K562 (cell line): ENCODE data around the gene CDK11A. TPM values are rescaled to one million over a fixed set of nuclear protein-coding genes. Genes with fewer than 3 reads are reported as not detected.

Experiments
- CBX1 ChIP-seq: sonication (generic); IDR thresholded peaks from 2 replicates; pipeline ENCODE4 v1.6.1; 2016; ENCODE audit warnings: antibody characterized with exemption, low read depth, mild to moderate bottlenecking
- DNMT1 ChIP-seq: fragments of 450-650 bp; IDR thresholded peaks from 2 replicates; pipeline ENCODE4 v1.6.1; 2016; ENCODE audit warnings: antibody characterized with exemption, mild to moderate bottlenecking
- FOXA1 ChIP-seq: fragments of 450-650 bp; IDR thresholded peaks from 2 replicates; pipeline ENCODE4 v1.6.1; 2016; ENCODE audit warnings: mild to moderate bottlenecking, borderline replicate concordance
- GTF2A2 ChIP-seq: IDR thresholded peaks from 2 replicates; pipeline ENCODE4 v1.6.1; 2016; ENCODE audit warnings: mild to moderate bottlenecking, missing genetic modification characterization, missing compliant biosample characterization
- KAT8 ChIP-seq: fragments of 450-650 bp; IDR thresholded peaks from 2 replicates; pipeline ENCODE4 v1.6.1; 2016; ENCODE audit warnings: low read depth, mild to moderate bottlenecking
- MIER1 ChIP-seq: fragments of 450-650 bp; IDR thresholded peaks from 2 replicates; pipeline ENCODE4 v1.6.1; 2016; ENCODE audit warnings: antibody characterized with exemption, mild to moderate bottlenecking, low read depth
- MYNN ChIP-seq, 2 experiments: sonication (generic); formaldehyde crosslinking in 1 of 2; IDR thresholded peaks; 2 replicates each; pipeline versions ENCODE4 v1.5.0 to v1.6.1; 2016 to 2020; ENCODE audit warnings: antibody characterized with exemption in 1 of 2, missing genetic modification reagents in 1 of 2
- NFRKB ChIP-seq: fragments of 450-650 bp; IDR thresholded peaks from 2 replicates; pipeline ENCODE4 v1.6.1; 2016; ENCODE audit warnings: low read depth
- NR4A1 ChIP-seq, 2 experiments: fragments of 250-450 bp in 1 of 2; fragments of 450-650 bp in 1 of 2; sonication (Bioruptor Pico) in 1 of 2; IDR thresholded peaks; 2 replicates each; pipeline versions ENCODE4 v1.4.0 to v1.6.1; 2016 to 2020; ENCODE audit warnings: mild to moderate bottlenecking in 2 of 2, missing compliant biosample characterization in 1 of 2, missing genetic modification characterization in 1 of 2, moderate library complexity in 1 of 2
- NRF1 ChIP-seq, 2 experiments: fragments of 450-650 bp; IDR thresholded peaks in 1 of 2; conservative IDR thresholded peaks in 1 of 2; 2 replicates each; pipeline ENCODE4 v1.6.1; 2014; ENCODE audit warnings: mild to moderate bottlenecking in 2 of 2
- PHB2 ChIP-seq: fragments of 450-650 bp; IDR thresholded peaks from 2 replicates; pipeline ENCODE4 v1.6.1; 2017; ENCODE audit warnings: low read depth
- PHF8 ChIP-seq: fragments of 200-600 bp; sonication (generic); IDR thresholded peaks from 2 replicates; pipeline ENCODE4 v1.6.1; 2012; ENCODE audit warnings: mixed run types, mild to moderate bottlenecking, inconsistent platforms, low read length, moderate library complexity, borderline replicate concordance
- POLR2AphosphoS5 ChIP-seq: IDR thresholded peaks from 2 replicates; pipeline ENCODE4 v1.6.1; 2011; ENCODE audit warnings: mild to moderate bottlenecking, low read depth, low read length, moderate library complexity; ENCODE audit not compliant: control insufficient read depth, insufficient read depth
- POLR2B ChIP-seq: fragments of 450-650 bp; IDR thresholded peaks from 2 replicates; pipeline ENCODE4 v1.6.1; 2018; ENCODE audit warnings: low read depth; ENCODE audit not compliant: partially characterized antibody
- RAD51 ChIP-seq: fragments of 450-650 bp; IDR thresholded peaks from 2 replicates; pipeline ENCODE4 v1.7.1; 2016; ENCODE audit warnings: low read depth, mild to moderate bottlenecking, borderline replicate concordance
- SIN3B ChIP-seq: fragments of 450-650 bp; IDR thresholded peaks from 2 replicates; pipeline ENCODE4 v1.6.1; 2017; ENCODE audit warnings: low read depth, mild to moderate bottlenecking, moderate library complexity
- SNRNP70 ChIP-seq: fragments of 200-400 bp; formaldehyde crosslinking; optimal IDR thresholded peaks from 2 replicates; pipeline ENCODE3; 2017; ENCODE audit warnings: low read depth, low read length
- SREBF1 ChIP-seq: fragments of 150-350 bp; IDR thresholded peaks from 2 replicates; pipeline ENCODE4 v1.6.1; 2014; ENCODE audit warnings: antibody characterized with exemption, low read depth, low read length, borderline replicate concordance
- SRSF1 ChIP-seq: fragments of 200-400 bp; formaldehyde crosslinking; IDR thresholded peaks from 2 replicates; pipeline ENCODE4 v1.6.1; 2017; ENCODE audit warnings: mild to moderate bottlenecking, low read depth, low read length, moderate library complexity
- TAF7 ChIP-seq: fragments of 450-650 bp; IDR thresholded peaks from 2 replicates; pipeline ENCODE4 v1.6.1; 2016; ENCODE audit warnings: missing genetic modification characterization, missing compliant biosample characterization
- TRIM28 ChIP-seq: fragments of 450-650 bp; IDR thresholded peaks from 2 replicates; pipeline ENCODE4 v1.6.1; 2017
- ZFP1 ChIP-seq: fragments of 450-650 bp; formaldehyde crosslinking; IDR thresholded peaks from 2 replicates; pipeline ENCODE4 v1.4.0; 2020; ENCODE audit warnings: mild to moderate bottlenecking, mixed read lengths
- ZNF146 ChIP-seq: IDR thresholded peaks from one replicate; pipeline ENCODE4 v1.6.1; 2018; ENCODE audit warnings: missing compliant biosample characterization; ENCODE audit not compliant: unreplicated experiment
- ZNF354B ChIP-seq: fragments of 250-450 bp; sonication (Bioruptor Pico); IDR thresholded peaks from 2 replicates; pipeline ENCODE4 v1.4.0; 2020
- ZNF57 ChIP-seq: fragments of 450-650 bp; formaldehyde crosslinking; IDR thresholded peaks from 2 replicates; pipeline ENCODE4 v1.4.0; 2020; ENCODE audit warnings: mild to moderate bottlenecking, moderate library complexity
- ZNF695 ChIP-seq: fragments of 450-650 bp; formaldehyde crosslinking; IDR thresholded peaks from 2 replicates; pipeline ENCODE4 v1.4.0; 2020; ENCODE audit warnings: mild to moderate bottlenecking, moderate library complexity
- polyA plus RNA-seq, 8 experiments: library from polyadenylated mRNA; depleted of rRNA in 4 of 8; stranded (reverse) in 5 of 8; unstranded in 3 of 8; fragments of >200 nt; fragmentation: Nextera tagmentation in 2 of 8; fragmentation: Illumina TruSeq in 1 of 8; extraction: Ambion mirVana in 2 of 8; extraction: Trizol in 1 of 8; gene quantifications; 2 replicates each; pipeline versions ENCODE4 v1.2.1 to v1.2.3, GENCODE V29; 2011 to 2014; ENCODE audit warnings: inconsistent platforms in 1 of 8, missing spikeins in 1 of 8
- total RNA-seq, 7 experiments: library from RNA; depleted of rRNA in 6 of 7; stranded (reverse); fragments of >200 nt in 6 of 7; fragmentation: Illumina TruSeq in 2 of 7; extraction: Trizol in 2 of 7; gene quantifications; 2 replicates each; pipeline versions ENCODE4 v1.2.1 to v1.2.3, GENCODE V29; 2011 to 2021; ENCODE audit warnings: low replicate concordance in 1 of 7
- TF ChIP-seq, protein P1 (sequence below): fragments of 250-450 bp; sonication (Bioruptor Pico); IDR thresholded peaks from 2 replicates; pipeline ENCODE4 v1.5.0; 2021
- TF ChIP-seq, protein P2 (sequence below): fragments of 450-650 bp; formaldehyde crosslinking; IDR thresholded peaks from 2 replicates; pipeline ENCODE4 v1.4.0; 2020; ENCODE audit warnings: mild to moderate bottlenecking, moderate library complexity

CDK11A gene
- total and polyA plus RNA-seq, 9 of the 15 experiments (the other 6 are each of a cell fraction or from before 2014, with no cell fraction given), result 4.5 to 71.0 (median 43.9) TPM

DNA sequence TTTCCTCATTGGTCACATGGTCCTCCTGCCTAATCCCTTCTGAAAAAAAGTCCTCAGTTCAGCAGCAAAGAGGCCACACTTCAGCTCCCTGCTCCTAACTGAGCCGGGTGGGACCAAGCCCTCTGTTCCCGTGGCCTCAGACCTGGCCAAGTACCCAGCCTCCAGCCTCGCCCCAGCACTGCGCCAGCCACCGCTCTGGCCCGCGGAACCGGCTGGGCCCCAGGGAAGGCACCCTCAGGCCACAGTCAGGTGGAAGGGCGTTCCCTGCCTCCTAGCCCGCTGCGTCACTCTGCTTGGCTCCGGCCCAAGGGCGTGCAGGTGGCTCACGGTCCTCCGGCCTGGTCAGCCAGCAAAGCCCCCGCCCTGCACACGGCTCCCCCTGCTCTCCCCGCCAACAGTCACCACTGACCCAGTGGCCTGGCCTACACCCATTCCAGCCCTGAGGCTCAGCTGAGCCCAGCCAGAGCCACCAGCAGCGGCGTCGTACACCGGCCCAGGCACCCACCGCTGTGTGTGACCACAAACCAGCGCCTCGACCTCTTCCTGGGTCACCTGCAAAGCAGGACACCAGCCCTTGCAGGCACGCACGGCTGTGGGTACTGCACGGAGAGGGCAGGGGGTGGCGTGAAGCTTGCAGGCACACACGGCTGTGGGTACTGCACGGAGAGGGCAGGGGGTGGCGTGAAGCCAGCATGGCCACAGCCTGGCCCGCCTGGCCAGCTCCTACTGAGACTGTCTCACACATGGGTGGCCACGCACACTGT, 34.7 kb upstream of the CDK11A start (continued):
- TF ChIP-seq NRF1 (conservative IDR thresholded peaks at IDR 0.05 in 1 of 2, IDR thresholded peaks at IDR 0.05 in 1 of 2) (peak; percentile 73 to 79), NR4A1 (CRISPR knock-in tag; IDR thresholded peaks at IDR 0.05) (peak; percentile 4; the same call in 1 of the 2 replicates), NR4A1 (tag; IDR thresholded peaks at IDR 0.05) (peak; percentile 80), ZFP1 (CRISPR knock-in tag) (no peak), SNRNP70 (no peak), MIER1 (no peak), ZNF57 (CRISPR knock-in tag) (no peak), ZNF146 (peak; percentile 7), CBX1 (no peak), TAF7 (tag) (no peak), FOXA1 (no peak), ZNF354B (no peak), ZNF695 (CRISPR knock-in tag) (no peak), SREBF1 (no peak), POLR2B (peak; percentile 31), RAD51 (peak; percentile 82; the same call in 1 of the 2 replicates), DNMT1 (no peak), POLR2AphosphoS5 (peak; percentile 62; the same call in 1 of the 2 replicates), MYNN (IDR thresholded peaks at IDR 0.05) (peak; percentile 93), MYNN (CRISPR knock-in tag; IDR thresholded peaks at IDR 0.05) (no peak), NFRKB (peak; percentile 61; the same call in 1 of the 2 replicates), KAT8 (no peak), PHF8 (peak; percentile 50; the same call in 1 of the 2 replicates), SIN3B (no peak), SRSF1 (no peak), PHB2 (0 out of 2 replicates have a peak, but pooled peaks have one; percentile 15), GTF2A2 (no peak), TRIM28 (no peak)
- TF ChIP-seq, protein P1, sequence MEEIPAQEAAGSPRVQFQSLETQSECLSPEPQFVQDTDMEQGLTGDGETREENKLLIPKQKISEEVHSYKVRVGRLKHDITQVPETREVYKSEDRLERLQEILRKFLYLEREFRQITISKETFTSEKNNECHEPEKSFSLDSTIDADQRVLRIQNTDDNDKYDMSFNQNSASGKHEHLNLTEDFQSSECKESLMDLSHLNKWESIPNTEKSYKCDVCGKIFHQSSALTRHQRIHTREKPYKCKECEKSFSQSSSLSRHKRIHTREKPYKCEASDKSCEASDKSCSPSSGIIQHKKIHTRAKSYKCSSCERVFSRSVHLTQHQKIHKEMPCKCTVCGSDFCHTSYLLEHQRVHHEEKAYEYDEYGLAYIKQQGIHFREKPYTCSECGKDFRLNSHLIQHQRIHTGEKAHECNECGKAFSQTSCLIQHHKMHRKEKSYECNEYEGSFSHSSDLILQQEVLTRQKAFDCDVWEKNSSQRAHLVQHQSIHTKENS (CRISPR knock-in tag), result no peak
- TF ChIP-seq, protein P2, sequence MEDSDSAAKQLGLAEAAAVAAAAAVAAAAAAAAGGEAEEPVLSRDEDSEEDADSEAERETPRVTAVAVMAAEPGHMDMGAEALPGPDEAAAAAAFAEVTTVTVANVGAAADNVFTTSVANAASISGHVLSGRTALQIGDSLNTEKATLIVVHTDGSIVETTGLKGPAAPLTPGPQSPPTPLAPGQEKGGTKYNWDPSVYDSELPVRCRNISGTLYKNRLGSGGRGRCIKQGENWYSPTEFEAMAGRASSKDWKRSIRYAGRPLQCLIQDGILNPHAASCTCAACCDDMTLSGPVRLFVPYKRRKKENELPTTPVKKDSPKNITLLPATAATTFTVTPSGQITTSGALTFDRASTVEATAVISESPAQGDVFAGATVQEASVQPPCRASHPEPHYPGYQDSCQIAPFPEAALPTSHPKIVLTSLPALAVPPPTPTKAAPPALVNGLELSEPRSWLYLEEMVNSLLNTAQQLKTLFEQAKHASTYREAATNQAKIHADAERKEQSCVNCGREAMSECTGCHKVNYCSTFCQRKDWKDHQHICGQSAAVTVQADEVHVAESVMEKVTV (CRISPR knock-in tag), result no peak
